Activated CD4-positive, alpha-beta T cell treated with anti-CD3 and anti-CD28 coated beads for 1 hour (primary cell): ENCODE data around the gene SNED1.

ENCODE experiments used
- DNase-seq: peaks from one replicate; pipeline ENCODE4 v3.0.0-alpha.2; 2020

Gene SNED1

DNA sequence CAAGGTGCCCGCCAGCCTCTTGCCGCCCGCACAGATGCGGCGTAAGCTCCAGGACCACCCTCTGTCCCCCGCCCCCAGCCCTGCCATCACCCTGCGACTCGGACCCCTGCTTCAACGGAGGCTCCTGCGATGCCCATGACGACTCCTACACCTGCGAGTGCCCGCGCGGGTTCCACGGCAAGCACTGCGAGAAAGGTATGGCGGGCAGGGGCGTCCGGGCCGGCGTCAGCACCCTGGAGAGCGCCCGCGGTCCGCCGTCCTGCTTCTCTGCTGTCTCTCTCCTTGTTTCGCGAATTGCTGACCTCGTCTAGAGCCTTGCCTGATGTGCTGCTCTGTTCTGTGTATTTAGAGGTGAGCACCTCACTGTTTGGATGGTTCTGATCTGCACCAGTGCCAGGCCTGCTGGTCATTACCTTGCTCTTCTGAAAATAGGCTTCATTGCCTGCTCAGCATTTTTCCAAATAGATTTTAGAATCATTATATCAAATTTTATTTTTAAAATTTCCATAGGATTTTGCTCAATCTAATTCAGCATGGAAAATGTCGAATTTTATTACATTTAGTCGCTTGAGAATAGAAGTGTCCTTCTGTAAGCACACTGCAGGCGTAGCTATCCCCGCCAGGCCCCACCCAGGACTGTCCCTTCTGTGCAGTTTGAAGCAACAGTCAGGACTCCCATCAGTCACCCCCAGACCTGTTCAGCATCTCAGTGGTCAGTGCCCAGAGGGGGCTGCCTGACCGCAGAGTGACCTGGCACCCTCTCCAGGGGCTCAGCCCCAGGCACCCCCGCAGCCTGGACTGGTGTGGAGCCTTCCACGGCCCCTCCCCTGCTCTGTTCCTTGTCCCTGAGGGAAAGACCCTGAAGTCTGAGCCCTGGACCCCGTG is 51.6 kb downstream of the SNED1 start:
- no peak for DNase-seq

DNA sequence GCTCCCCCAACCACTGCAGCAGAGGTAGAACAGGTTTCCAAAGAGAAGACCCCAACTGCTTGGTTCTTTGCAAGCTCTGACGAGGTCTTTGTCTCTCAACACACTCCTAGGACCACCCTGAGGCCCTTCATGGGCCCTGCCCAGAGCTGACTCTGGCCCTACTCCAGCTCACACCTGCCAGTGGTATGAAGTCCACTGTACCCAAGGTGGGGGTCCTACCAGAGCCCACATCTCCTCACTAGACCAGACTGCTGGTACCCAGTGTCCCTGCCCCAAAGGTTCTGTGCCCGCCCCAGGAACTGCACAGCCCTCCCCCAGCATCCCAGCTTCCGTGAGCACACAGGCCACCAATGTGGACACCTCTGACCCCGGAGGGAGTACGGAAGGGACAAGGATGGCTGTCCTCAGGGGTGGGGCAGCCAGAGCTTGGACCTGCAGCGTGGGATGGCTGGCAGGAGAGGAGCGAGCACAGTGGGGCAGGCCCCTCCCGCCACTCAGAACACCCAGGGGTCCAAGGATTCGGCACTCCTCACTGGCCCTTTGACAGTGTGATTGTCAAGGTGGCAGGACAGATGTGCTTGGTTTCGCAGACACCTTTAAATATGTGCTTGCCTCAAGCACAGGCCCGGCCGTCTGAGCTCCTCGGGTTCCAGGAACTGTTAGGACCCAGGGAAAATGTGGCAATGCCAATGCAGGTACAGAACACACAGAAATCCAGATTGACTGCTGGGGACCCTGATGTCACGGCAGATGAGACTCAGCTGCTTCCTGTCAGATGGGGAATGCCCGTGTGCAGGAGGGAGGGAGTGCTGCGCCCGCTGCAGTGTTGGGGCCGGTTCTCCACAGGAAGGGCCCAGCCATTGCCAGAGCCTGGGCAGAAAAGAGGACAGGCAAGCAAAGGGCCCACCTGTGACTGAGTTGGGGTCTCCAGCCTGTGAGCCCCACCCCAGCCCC is 52.5 kb downstream of the SNED1 start:
- DNase-seq: no peak

DNA sequence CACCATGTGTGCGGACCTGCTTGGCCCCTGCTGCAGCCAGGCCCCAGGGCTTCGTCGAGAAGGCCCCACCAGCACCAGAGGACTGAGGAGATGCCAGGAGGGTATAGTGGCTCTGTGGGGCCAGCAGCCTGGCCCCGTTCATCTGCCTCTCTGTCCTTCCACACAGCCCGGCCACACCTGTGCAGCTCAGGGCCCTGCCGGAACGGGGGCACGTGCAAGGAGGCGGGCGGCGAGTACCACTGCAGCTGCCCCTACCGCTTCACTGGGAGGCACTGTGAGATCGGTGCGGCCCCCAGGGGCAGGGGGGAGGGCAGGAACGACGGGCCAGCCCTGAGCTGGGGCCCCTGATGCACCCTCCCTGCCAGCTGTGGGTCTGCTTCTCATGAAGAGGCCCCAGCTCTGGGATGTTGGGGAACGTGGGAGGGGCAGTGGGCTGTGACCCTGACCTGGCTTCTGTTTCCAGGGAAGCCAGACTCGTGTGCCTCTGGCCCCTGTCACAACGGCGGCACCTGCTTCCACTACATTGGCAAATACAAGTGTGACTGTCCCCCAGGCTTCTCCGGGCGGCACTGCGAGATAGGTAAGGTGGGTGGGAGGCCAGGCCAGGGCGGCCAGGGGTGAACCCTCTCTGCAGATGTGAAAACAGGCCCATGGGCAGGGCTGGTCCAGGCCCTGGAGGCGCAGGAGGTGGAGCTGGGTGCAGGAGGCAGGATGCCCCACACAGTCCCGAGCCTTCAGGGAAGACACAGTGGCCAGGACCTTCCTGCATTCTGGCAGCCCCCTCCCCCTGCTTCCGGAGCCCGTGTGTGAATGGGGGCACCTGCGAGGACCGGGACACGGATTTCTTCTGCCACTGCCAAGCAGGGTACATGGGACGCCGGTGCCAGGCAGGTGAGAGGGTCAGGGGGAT is 53.4 kb downstream of the SNED1 start:
- DNase-seq: no peak

DNA sequence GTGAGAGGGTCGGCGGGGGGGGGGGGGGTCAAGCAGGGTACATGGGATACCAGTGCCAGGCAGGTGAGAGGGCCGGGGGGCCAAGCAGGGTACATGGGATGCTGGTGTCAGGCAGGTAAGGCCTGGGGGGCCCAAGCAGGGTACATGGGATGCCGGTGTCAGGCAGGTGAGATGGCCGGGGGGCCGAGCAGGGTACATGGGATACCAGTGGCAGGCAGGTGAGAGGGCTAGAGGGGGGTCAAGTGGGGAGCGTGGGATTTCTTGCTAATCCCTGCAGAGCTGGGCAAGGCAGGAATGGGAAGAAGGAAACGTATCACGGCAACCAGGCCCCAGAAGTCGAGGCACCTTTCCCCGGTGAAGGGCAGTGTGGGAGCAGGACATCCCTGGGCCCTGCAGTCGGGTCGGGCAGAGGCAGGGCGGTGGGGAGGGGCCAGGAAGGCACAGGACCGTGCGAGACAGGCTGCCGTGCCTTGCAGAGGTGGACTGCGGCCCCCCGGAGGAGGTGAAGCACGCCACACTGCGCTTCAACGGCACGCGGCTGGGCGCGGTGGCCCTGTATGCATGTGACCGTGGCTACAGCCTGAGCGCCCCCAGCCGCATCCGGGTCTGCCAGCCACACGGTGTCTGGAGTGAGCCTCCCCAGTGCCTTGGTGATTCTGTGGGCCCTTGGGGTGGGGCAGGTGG is 54.4 kb downstream of the SNED1 start:
- DNase-seq: no peak

DNA sequence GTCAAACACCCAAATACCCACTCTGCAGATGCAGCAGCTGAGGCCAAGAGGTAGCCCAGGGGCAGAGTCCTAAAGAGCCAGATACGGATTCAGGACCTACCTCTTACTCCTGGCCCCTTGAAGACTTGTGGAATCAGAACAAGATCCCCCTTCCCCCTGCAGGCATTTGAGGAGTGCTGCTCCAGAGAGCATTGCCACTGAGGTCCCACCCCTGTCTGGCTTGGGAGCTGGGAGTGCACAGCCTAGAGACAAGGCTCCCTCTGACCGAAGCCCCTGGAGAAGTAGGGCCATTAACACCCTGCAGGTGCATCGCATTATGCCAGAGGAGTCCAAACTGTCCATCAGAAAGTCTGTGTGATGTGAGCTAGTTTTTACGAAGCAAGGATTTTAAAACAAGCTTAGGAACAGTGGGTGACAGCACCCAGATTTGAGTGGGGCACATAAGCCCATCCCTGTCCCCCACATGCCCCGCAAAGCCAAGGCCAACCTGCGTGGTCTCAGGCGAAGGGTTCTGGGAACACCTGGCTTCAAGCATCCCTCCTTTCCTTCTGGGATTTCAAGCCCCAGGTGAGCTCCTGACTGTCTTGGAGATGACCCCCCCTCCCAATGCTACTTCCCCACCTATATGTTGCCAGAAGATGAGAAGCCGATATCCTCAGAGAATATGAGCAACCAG is 55.3 kb downstream of the SNED1 start:
- no peak for DNase-seq

DNA sequence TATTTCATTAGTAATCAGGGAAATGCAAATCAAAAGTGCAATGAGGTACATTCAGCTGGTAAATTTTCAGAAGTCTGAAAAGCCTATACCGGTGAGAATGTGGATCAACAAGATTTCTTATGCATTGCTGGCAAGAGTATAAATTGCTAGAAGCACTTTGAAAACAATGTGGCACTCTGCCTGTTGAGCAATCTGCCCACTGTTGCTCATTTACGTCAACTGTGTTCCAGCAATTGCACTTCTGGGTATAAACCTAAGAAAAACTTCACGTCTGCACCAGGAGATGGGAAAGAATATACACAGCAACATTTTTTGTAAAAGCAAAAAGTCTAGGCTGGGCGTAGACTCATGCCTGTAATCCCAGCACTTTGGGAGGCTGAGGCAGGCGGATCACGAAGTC is 62.9 kb downstream of the SNED1 start:
- no peak for DNase-seq

DNA sequence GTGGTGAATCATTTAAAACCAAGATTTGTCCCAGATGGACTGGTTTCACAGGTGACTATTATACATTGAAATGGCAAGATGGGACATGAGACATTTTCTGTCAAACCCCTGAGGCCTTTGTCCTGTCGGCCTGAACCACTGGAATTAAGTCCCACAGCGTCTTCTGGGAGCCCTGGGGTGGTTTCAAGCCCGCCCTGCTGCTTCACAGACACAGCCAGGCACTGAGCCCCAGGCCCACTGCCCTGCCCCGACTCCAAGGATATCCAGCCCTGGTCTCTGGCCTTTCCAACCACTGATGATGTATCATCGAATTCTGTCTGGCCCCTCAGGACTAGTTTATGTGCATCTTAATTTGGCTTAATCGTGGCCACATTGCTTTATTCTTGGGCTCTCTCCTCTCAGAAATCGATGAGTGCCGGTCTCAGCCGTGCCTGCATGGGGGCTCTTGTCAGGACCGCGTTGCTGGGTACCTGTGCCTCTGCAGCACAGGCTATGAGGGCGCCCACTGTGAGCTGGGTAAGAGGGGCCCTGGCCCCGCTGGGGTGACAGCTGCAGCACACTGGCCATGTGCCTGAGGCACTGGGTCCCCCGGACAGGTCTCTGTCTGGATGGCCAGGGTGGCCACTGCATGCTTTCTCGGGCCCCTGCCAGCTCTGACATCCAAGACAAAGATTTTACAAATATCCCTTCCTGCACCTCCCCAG is 64.1 kb downstream of the SNED1 start:
- no peak for DNase-seq

DNA sequence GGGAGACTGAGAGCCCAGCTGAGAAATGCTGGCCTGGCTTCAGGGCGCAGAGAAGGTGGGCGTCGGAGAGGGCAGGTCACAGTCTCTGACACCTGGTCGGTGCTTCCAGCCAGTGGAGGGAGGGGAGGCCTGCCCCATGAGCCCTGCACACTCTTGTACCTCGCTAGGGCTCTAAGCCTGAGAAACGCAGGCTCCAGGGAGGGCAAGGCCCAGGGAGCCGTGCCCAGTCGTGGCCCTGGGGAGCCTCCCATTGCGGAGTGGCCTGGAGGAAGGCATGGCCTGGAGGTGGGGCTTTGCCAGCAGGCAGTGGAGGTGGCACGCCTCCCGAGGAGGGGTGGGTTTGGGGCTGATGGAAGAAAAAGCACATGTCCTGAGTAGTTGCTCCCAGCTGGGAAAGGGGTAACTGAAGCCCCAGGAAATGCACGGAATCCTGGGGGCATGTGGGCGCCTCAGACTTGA is 64.7 kb downstream of the SNED1 start:
- DNase-seq: no peak

DNA sequence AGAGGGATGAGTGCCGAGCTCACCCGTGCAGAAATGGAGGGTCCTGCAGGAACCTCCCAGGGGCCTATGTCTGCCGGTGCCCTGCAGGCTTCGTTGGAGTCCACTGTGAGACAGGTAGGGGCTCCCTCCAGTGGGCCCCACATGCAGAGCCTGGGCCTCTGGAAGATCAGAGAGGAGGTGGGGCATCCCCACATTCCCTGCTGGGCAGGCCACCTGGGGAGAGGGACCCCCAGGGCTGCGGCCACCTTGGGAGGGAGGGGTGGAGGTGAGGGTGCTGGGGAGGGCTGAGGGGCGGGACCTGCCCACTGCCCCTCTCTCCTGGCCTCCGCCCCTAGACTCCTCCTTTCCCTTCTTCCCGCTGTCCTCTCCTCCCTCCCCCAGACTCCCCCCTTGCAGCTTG is 65.2 kb downstream of the SNED1 start:
- no peak for DNase-seq

DNA sequence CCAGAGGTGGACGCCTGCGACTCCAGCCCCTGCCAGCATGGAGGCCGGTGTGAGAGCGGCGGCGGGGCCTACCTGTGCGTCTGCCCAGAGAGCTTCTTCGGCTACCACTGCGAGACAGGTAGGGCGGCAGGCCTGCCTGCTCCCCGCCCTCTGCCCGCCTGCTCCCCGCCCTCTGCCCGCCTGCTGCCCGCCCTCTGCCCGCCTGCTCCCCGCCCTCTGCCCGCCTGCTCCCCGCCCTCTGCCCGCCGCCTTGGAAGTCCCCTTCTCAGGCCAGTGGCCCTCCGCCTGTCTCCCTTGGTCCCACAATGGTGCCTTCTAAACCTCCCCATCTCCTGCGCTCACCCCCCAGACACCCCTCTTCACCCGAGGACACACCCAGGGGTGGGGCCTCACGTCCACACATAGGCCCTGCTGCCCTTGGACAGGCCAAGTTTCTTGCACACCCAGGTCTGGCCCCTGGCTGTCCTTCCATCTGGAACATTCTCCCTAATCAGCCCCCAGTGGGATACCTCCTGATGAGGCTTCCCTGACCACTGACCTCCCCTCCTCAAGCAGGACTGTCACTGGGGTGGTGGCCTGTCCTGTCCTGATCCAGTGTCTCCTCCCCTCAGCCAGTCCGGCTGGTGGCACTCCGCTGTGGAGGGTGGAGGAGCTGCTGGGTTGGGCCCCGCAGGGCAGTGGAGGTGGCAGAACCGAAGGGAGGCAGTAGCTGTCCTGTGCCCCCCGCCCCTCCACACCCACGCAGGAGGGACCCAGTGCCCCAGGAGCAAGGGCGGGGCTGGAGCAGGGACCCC is 65.8 kb downstream of the SNED1 start:
- peak; percentile 22 for DNase-seq

DNA sequence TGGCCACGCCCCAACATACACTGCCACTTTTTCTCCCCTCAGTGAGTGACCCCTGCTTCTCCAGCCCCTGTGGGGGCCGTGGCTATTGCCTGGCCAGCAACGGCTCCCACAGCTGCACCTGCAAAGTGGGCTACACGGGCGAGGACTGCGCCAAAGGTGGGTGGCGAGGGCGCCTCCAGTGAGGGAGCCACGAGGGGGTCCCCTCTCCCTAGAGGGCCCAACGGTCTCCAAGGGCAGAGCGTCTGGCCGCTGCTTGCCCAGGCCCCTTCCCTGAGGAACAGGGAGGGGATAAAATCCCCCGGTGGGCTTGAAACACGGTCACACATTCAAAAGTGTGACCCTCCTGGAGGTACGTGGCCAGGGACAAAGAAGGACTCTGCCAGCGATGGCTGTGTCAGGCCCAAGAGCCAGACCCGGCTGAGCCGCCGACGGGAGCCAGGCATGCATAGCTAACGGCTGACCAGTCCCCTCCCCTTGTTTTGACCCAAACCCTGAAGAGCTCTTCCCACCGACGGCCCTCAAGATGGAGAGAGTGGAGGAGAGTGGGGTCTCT is 66.5 kb downstream of the SNED1 start:
- no peak for DNase-seq

DNA sequence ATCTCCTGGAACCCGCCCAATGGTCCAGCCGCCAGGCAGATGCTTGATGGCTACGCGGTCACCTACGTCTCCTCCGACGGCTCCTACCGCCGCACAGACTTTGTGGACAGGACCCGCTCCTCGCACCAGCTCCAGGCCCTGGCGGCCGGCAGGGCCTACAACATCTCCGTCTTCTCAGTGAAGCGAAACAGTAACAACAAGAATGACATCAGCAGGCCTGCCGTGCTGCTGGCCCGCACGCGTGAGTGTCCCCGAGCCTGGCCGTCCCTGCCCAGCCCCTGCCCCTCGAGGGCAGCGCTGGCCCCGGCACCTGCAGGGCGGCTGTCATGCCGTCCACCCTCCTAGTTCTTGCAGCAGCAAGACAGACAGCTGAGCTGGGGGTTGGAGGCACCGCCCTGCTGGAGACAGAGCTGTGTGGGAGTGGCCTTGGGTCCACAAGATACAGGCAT is 67.0 kb downstream of the SNED1 start:
- no peak for DNase-seq

DNA sequence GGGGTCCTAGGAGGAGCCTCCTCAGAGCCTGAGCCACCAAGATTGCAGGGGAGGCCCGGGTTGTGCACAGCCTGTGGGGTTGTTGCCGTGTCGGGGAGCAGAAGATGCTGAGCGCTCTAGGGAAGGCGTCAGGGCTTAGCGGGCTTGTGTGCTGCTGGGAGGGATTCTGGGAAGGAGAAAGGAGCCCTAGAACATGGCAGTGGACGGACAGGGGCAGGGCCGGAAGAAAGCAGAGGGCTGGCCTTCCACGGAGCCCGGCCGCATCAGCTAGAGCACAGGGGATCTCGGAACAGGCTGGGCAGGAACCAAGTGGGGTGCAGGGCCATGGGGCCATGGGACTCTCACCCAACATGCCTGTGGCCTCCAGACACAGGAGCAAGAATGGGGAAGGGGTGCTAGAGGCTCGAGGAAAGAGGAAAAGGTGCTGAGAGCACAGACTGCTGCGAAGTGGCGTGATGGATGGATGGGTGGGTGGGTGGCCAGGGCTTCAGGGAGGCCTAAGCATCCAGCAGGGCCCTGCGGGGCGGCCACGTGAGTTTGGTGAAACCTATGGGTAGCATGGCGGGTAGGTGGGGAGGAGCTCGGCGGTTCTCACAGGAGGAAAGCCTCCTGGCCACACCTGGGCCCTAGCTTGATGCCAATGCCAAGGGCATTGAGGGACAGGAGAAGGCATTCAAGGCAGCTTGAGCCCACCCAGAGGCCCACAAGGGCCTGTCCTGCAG is 67.9 kb downstream of the SNED1 start:
- no peak for DNase-seq

DNA sequence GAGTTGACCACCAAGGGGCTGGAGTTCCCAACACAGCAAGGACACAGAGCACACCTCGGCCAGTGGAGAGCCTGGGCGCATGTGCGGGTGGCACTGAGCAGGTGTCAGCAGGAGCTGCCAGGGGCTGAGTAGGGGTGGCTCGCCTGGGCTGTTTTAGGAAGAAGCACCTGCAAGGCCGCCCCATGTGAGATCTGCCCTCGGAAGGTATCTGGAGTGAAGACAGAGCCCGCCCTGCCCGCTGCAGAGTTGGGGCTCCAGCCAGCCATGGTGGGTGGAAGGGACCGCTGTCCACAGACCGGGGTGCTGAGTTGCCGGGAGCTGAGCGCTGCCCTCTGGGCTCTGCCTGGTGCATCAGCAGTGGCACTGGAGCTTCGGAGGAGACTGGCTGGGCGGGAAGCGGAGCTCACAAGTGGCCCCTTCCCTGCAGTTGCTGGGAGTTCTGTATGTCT is 68.5 kb downstream of the SNED1 start:
- no peak for DNase-seq

DNA sequence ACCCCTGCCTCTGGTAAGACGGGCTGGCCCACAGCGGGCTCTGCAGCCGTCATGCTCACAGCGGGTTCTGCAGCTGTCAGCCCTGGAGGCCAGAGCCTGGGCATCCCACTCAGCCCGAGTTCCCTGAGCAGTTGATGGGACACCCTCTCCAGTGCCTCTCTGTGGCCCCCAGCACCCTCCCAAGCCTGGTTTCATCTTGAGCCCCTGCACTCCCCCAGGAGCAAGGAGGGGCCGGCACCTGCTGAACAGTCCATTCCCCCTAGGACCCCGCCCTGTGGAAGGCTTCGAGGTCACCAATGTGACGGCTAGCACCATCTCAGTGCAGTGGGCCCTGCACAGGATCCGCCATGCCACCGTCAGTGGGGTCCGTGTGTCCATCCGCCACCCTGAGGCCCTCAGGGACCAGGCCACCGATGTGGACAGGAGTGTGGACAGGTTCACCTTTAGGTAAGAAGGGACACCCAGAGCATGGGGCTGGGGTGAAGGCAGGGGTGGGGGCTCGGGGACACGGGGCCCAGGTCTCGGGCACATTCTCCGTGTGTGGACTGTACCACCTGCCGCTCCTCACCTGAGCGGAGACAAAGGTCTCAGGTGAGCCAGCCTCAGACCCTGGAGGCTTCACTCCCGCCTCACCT is 69.2 kb downstream of the SNED1 start:
- DNase-seq: no peak

DNA sequence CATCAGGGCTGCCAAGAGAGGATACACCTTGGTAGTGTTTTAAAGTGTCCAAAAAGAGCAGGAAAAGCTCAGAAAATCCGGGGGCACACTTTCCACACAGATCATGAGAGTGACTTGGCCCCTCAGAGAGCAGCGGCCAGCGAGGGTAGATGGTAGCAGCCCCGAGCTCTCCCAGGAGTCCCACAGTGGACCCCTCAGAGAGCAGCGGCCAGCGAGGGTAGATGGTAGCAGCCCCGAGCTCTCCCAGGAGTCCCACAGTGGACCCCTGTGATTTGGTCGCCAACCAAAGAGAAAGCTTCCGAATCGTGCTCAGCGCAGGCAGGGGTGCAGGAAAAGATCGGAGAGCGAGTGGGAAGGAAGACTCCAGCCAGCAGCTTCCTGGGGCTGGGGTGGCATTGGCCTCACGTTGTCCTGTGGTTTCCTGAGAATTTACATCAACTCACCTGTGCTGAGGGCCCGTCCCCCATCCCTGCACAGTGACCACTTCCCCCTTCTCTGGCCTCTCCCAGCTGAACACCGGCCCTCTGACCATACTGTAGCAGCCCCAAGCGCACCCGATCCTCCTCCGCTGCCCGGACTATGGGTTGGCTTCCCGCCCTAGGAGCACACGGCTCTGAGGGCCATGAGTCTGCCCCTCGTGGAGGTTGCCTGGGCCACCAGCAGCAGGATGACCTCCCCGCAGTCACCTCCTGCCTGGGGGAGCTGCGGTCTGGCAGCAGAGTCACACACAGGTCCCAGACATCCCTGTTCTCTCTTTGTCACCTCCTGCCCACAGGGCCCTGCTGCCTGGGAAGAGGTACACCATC is 69.9 kb downstream of the SNED1 start:
- DNase-seq: no peak
